ENCODE results near the gene GABBR2.
A peak's percentile ranks its signal among the peaks of the same experiment; 100 is the strongest.
"Not testable (repeated sequence)": the region's sequence is repeated elsewhere in the genome, so short reads cannot be mapped to it uniquely, and the experiment has no call there.

The GABBR2 gene

DNA sequence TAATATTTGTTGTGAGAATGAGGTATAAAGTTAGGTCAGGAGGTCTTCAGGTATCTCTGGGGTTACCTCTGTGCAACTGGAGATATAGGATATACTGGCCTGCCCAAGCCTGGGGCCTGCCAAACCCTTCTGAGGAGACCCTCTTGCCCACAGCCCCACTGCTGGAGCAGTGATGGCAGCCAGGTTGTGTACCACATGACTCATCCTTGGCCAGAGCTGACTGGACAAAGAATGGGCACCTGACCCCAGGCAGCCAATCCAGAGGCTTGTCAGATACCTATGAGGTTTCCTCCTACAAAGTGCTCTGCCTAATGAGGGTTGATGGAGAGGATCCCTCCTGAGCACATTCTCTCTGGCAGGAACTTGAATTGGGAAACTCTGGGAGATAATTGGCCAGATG lies 397.2 kb downstream of the GABBR2 start:
- no peak for DNase-seq

GRCh38 chr9:98310752-98311392 lies 397.9 kb downstream of the GABBR2 start:
- no peak for DNase-seq

DNA sequence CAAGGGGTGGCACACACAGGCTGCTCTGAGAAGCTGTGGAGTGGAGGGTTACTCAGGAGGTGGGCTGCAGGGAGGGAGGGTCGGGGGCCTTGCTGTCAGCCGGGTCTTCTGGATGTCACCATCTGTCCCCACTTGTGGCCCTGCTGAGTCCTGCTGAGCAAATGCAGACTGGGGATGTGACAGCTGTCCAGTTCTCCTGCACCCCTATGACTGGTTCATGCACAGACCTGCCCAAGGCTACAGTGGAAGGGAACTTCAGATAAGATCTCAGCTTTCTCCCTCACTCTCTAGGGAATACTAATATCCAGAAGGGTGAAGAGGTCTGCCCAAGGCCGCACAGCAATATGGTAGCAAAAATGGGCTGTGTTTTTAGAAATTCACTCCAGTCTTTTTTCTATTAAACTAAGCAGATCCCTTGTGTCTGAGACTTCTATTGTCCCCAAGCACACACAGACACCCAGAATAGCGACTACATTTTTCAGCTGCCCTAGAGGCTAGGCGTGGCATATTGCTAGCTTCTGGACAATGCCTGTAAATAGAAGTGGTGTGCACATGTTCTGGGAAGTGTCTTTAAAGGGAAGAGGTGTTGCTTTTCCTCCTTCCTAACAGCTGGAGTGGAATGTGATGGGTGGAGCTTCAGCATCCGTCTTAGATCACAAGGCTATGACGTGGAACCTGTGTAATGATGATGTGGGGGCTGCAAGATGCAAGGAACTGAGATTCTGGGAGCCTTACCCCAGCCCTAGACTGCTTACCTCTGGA lies 402.2 kb downstream of the GABBR2 start:
- peak; percentile 83 for DNase-seq

DNA sequence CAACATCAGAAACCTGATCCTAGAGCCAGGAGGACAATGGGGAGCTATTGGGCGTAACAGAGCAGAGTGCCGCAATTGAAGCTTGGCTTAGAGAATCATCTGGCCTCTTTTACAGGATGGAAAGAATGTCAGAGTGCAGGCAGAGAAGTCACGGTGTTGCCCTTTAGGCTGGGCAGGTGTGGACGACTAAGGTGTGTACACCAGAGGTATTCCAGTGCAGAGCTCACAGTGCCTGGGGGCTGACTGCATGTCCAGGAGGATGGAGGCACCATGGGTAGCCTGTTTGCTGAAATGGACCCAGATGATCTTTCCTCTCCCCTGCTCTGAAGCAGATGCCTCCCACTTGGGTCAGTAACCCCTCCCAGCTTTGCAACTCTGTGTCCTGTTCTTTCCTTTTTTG lies 404.4 kb downstream of the GABBR2 start:
- no peak for DNase-seq

DNA sequence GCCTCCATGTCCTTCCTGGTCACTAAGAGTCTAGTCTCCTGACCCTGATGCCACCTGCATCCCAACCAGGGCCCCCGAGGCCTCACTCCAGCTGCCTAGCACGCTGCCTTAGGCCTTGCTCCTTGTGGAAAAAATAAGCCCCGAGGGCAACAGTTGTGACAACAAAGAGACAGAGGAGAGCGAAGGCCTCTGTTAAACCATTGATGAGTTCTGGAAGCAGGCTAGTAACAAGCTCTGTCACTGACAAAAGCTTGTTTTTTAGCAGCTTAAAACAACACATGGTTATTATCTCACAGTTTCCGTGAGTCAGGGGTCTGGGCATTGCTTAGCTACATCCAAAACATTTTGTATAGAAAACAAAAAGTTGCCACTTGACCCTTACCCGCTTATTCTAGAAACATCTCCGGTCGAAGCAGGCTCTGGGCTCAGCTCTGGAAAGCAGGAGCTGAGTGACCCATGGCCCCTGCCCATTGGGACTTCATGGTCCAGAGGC lies 405.1 kb downstream of the GABBR2 start:
- DNase-seq: no peak

- DNase-seq: no peak
These were observed 405.6 kb downstream of the GABBR2 start for GRCh38 chr9:98302938-98303632.

DNA sequence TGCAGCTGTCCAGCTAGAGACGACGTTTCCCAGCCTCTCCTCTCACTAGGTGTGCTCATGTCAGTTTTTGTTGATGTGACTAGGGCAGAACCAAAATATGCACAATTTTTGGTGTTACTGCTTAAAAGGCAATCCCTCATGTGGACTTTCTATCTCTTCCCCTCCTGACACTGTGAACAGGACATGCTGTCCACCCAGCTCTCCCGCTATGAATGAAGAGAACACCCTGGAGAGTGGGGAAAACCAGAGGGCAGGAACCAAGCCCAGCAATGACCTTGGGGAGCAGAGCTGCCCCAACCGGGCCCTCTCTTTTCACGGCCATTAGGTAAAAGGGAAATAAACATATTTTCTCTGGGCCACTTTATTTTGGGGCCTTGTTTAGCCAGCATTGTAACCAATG lies 406.6 kb downstream of the GABBR2 start:
- DNase-seq: no peak

DNA sequence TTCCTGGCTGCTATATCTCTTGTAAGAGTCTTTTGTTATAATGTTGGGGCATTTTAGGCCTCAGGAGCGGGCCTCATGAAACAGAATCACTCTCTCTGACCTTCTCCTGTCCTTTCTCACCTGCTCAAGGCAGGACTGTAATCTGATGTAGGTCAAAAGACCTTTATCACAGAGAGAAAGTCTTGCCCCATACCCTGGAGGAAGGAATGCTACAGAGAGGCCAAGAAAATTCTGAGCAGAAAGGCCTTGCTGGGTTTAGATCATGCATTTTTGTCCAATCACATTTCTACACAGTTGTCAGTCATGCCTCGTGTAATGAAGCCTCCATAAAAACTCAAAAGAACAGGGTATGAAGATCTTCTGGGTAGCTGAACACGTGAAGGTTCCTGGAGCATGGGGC lies 408.1 kb downstream of the GABBR2 start:
- no peak for DNase-seq

DNA sequence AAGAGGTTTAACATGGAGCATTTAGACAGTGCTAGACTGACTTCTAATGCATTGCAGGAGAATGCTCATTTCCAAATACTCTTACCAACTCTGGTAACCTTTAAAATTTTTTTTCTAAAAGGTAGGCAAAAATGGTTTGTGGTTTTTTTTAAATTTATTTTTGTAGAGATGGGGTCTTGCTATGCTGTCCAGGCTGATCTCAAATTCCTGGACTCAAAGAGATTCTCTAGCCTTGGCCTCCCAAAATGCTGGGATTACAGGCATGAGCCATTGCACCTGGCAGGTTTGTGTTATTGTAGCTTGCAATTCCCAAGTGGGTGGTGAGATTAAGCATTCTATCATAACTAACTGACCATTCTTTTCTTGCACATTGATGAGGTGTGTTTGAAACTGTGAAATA lies 410.3 kb downstream of the GABBR2 start:
- no peak for DNase-seq

GRCh38 chr9:98295824-98296223 lies 412.9 kb downstream of the GABBR2 start:
- DNase-seq: no peak

DNA sequence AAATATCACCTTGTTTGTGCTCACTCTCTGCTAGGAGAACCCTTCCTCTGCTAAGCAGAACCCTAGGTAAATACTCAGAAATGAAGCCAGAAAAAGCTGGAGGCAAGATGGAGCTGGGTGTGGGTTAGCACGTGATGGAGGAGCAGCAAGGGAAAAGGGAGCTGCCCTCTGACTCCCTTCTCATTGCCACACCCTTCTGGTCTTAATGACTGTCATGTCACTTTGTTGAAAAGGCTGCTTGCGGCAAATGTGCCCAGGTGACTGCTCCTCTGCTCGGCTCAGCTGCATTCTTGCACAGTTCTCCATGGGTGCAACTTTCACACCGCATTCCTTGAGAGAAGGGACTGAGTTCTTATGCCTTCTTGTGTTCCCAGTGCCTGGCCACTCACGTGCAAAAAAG lies 416.9 kb downstream of the GABBR2 start:
- no peak for DNase-seq

DNA sequence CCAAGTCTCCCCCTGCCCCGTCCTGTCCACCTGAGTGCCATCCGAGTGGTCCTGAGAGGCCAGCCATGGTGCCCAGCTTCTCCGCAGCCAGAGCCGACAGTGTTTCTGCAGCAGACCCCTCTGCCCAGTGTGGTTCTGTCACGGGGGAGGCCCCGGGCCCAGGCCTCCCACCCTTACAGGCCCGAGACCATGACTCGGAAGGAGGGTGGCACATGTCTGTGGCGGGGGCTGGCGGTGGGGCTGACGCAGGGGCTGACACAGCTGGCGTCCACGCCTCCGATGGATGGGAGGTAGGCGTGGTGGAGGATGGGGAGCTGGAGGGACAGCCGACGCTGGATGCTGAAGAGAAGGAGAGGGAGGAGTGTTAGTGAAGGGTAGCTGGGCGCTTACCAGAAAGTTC lies 418.3 kb downstream of the GABBR2 start:
- DNase-seq: no peak

- no peak for DNase-seq
These were observed 419.0 kb downstream of the GABBR2 start for GRCh38 chr9:98289614-98290201.

DNA sequence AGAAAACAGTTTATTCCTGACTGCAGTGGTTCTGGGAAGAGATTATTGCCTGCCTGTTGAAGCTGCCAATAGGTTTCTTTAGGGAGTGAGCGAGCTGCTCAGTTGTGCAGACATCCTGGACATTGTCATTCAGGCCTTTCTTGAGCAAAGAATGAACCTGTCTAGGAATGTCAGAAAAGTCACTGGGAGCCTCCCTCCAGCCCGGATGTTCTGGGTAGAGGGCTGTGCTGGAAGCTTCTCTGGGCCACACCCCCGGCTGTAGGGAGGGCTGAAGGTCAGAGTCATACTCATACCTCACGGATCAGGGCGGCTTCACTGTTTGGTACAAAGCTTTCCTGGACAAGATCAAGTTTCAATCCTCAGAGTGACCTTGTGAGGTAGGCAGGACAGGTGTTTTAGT lies 419.9 kb downstream of the GABBR2 start:
- no peak for DNase-seq

- no peak for DNase-seq
These were observed 421.4 kb downstream of the GABBR2 start for GRCh38 chr9:98287384-98287783.

DNA sequence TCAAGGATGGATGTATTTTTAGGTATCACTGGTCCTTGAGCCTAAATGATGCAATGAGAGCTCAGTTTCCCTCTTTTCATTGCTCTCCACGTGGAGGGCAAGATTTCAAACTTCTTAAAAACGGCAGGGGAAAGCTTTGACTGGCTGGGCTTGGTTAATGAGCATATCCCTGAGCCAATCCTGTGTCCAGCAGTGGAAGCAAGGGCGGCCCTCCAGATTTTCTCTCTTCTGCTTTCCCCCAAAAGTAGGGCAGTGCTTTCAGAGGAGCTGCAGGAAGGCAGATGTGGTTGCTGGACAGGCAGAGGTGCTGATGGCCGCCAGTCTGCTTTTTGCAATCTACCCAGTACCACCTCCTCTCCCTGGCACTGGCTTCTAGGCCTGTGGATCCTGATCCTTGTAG lies 423.3 kb downstream of the GABBR2 start:
- no peak for DNase-seq

GRCh38 chr9:98284754-98285153 lies 424.0 kb downstream of the GABBR2 start:
- DNase-seq: no peak

DNA sequence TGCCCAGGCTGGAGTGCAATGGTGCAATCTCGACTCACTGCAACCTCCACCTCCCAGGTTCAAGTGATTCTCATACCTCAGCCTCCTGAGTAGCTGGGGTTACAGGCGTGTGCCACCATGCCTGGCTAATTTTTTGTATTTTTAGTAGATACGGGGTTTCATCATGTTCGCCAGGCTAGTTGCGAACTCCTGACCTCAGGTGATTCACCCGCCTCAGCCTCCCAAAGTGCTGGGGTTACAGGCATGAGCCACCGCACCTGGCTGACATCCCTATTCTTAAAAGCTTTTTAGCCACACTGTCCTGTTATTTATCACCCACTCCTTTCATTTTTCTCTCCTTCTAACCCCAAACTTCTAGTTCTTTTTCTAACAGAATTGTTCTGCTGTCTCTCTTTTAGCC lies 425.6 kb downstream of the GABBR2 start:
- DNase-seq: not testable (repeated sequence)

DNA sequence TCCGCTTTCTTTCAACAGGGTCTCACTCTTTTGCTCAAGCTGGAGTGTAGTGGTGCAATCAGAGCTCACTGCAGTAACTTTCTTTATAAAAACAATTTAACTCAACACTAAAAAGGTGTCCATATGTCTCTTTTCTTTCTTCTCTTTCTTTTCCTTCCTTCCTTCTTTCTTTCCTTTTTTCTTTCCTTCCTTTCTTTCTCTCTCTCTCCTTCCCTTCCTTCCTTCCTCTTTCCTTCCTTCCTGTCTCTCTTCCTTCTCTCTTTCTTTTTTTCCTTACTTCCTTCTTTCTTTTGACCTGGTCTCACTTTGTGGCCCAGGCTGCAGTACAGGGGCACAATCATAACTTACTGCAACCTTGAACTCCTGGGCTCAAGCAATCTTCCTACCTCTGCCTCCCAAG lies 427.5 kb downstream of the GABBR2 start:
- no peak for DNase-seq

DNA sequence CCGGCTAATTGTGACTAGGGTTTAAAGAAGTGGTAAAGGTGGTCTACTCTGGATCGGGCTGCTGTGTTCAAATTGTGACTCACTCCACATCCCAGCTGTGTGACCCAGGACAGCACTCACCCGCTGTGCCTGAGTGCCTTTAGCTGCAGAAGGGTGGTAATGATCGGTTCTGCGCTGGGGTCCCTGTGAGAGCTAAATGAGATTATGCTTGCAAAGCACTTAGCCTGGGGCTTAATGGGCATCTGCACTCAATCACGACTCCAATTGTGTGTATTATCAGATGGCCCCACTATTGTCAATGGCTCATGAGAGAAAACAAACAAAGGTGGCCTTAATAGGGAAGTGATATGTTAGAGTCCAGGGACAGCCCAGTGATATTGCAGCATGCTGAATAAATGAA lies 428.2 kb downstream of the GABBR2 start:
- no peak for DNase-seq

DNA sequence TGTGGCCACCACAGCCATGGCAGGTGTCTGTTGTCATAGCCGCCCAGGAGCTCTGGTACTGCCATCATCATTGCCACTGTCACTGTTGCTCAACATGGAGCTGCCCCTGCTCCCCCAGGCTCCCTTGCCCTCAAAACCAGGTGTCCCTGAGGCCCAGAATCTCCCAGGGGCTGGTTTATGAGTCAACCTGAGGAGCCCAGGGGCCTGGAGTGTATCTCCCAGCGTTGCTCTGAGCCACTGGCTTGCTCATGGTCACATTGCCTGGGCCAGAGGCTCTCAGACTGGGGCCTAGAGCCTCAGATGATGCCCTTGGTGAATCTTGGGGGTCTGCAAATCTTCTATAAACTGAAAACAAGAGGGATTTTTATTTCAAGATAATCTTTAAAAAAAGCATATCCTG lies 428.6 kb downstream of the GABBR2 start:
- DNase-seq: no peak

GRCh38 chr9:98276907-98277469 lies 431.7 kb downstream of the GABBR2 start:
- no peak for DNase-seq

DNA sequence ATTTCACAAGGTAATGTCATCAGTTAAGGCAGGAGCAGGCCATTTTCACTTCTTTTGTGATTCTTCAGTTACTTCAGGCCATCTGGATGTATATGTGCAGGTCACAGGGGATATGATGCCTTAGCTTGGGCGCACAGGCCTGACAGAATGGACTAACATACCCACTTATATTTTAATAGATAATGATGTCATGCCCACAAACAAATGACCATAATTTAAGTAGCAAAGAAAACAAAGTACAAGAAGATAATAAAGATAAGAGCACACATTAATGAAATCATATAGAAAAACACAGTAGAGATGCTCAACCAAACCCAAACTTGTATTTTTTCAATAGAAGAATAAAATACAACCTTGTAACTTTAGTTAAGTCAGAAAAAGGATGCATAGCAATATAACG lies 433.6 kb downstream of the GABBR2 start:
- no peak for DNase-seq

All from NCI-H2171 (cell line).